HG03045 (cell line): ENCODE results near the gene SEPTIN12.
"Not testable (repeated sequence)": the region's sequence is repeated elsewhere in the genome, so short reads cannot be mapped to it uniquely, and the experiment has no call there.

Source experiments
- ATAC-seq: cut with Tn5 transposase; IDR thresholded peaks from one replicate; pipeline ENCODE4 v1.9.1; 2021; ENCODE audit warnings: mild to moderate bottlenecking, moderate library complexity; ENCODE audit not compliant: unreplicated experiment

SEPTIN12 gene

GRCh38 chr16:4760221-4760910 is 27.8 kb downstream of the SEPTIN12 start:
- no peak for ATAC-seq

GRCh38 chr16:4755687-4756086 is 32.5 kb downstream of the SEPTIN12 start:
- no peak for ATAC-seq

- ATAC-seq, result no peak
These were observed 33.3 kb downstream of the SEPTIN12 start for GRCh38 chr16:4754865-4755264.

- no peak for ATAC-seq
These were observed 34.9 kb downstream of the SEPTIN12 start for GRCh38 chr16:4753227-4753626.

GRCh38 chr16:4752351-4753100 is 35.6 kb downstream of the SEPTIN12 start:
- no peak for ATAC-seq

GRCh38 chr16:4750896-4751295 is 37.2 kb downstream of the SEPTIN12 start:
- no peak for ATAC-seq

- no peak for ATAC-seq
These were observed 38.4 kb downstream of the SEPTIN12 start for GRCh38 chr16:4749700-4750257.

- no peak for ATAC-seq
These were observed 39.3 kb downstream of the SEPTIN12 start for GRCh38 chr16:4748682-4749411.

GRCh38 chr16:4747906-4748681 is 40.1 kb downstream of the SEPTIN12 start:
- ATAC-seq, result no peak

GRCh38 chr16:4746991-4747574 is 41.1 kb downstream of the SEPTIN12 start:
- ATAC-seq, result no peak

GRCh38 chr16:4746215-4746614 is 41.9 kb downstream of the SEPTIN12 start:
- no peak for ATAC-seq

GRCh38 chr16:4745274-4745569 is 42.9 kb downstream of the SEPTIN12 start:
- no peak for ATAC-seq

GRCh38 chr16:4744555-4745273 is 43.4 kb downstream of the SEPTIN12 start:
- ATAC-seq, result no peak

GRCh38 chr16:4743226-4743878 is 44.8 kb downstream of the SEPTIN12 start:
- ATAC-seq, result no peak

GRCh38 chr16:4738370-4738769 is 49.8 kb downstream of the SEPTIN12 start:
- not testable (repeated sequence) for ATAC-seq

GRCh38 chr16:4737545-4737944 is 50.6 kb downstream of the SEPTIN12 start:
- ATAC-seq, result no peak

- ATAC-seq, result no peak
These were observed 51.6 kb downstream of the SEPTIN12 start for GRCh38 chr16:4736546-4736945.

- ATAC-seq, result peak; percentile 61
These were observed 53.2 kb downstream of the SEPTIN12 start for GRCh38 chr16:4734730-4735535.
